Kidney (tissue), 14 donors: Measurements from ENCODE around the gene SLC12A1. TPM values are rescaled to one million over a fixed set of nuclear protein-coding genes. Genes with fewer than 3 reads are reported as not detected.

Source experiments
- DNase-seq, 5 donors: peaks; one replicate each; pipeline ENCODE4 v3.0.0-alpha.2; 2013 to 2020
- FAIRE-seq: peaks from 2 replicates; lab custom pipeline; 2012; peaks lifted over from hg19 to GRCh38; lab: Jason Lieb, UNC
- H3K27ac ChIP-seq, 2 donors: one replicate each; pipeline ENCODE4 v1.7.0; 2013; ENCODE audit warnings: low read depth in 2 of 2, low read length in 2 of 2, inconsistent platforms in 1 of 2
- H3K27me3 ChIP-seq: one replicate; pipeline ENCODE4 v1.7.1; 2013; ENCODE audit warnings: low read length, inconsistent platforms; ENCODE audit not compliant: control insufficient read depth, insufficient read depth
- H3K36me3 ChIP-seq, 3 donors: one replicate each; pipeline versions ENCODE4 v1.7.0 to v1.7.1; 2013; ENCODE audit warnings: low read length in 3 of 3, control low read depth in 1 of 3, inconsistent platforms in 1 of 3; ENCODE audit not compliant: insufficient read depth in 3 of 3, control insufficient read depth in 2 of 3
- H3K4me1 ChIP-seq, 3 donors: one replicate each; pipeline versions ENCODE4 v1.7.0 to v1.7.1; 2013; ENCODE audit warnings: low read length in 3 of 3, inconsistent platforms in 1 of 3, low read depth in 1 of 3; ENCODE audit not compliant: control insufficient read depth in 2 of 3, insufficient read depth in 2 of 3
- H3K4me3 ChIP-seq, 3 donors: one replicate each; pipeline versions ENCODE4 v1.7.0 to v1.8.1; 2013; ENCODE audit warnings: low read length in 3 of 3, control low read depth in 1 of 3, inconsistent platforms in 1 of 3
- H3K9ac ChIP-seq, 3 donors: one replicate each; pipeline versions ENCODE4 v1.7.0 to v1.7.1; 2013; ENCODE audit warnings: low read length in 3 of 3, control low read depth in 1 of 3, inconsistent platforms in 1 of 3
- H3K9me3 ChIP-seq, 3 donors: one replicate each; pipeline versions ENCODE4 v1.7.0 to v1.7.1; 2013; ENCODE audit warnings: low read length in 3 of 3, control low read depth in 1 of 3, inconsistent platforms in 1 of 3; ENCODE audit not compliant: control insufficient read depth in 2 of 3, insufficient read depth in 1 of 3
- CTCF ChIP-seq: IDR thresholded peaks from 3 replicates; pipeline ENCODE4 v1.5.1; 2012; ENCODE audit warnings: mild to moderate bottlenecking, moderate library complexity, borderline replicate concordance; ENCODE audit not compliant: insufficient read depth; ENCODE audit errors: extremely low read depth
- intact Hi-C: fragments of 100-400 bp; cut with DNase I; formaldehyde crosslinking; loops from one replicate; pipeline ENCODE4 v1.11.1; 2022
- polyA plus RNA-seq: library from polyadenylated mRNA; stranded (reverse); fragments of 350-450 nt; fragmentation: Illumina TruSeq; extraction: RNeasy Lipid Tissue Mini Kit (QIAGEN cat#74804); gene quantifications from one replicate; pipeline ENCODE4 v1.2.3, GENCODE V29; 2014; ENCODE audit warnings: low read depth, low replicate concordance; ENCODE audit not compliant: insufficient read depth
- total RNA-seq: library from RNA; stranded (reverse); fragmentation: NEBNext Ultra II Directional; extraction: Animal tissue kit (Norgen Biotek cat#: 25700); gene quantifications from one replicate; pipeline ENCODE4 v1.2.1, GENCODE V29; 2021
- donor health status: control.
- donor health status: control.
- donor health status: control.
- donor health status: control.
- donor health status: control.
- donor health status: DM: yes; HTN: yes; CAD: no.
- donor health status: Normal renal cell carcinoma (clear cell type).

The SLC12A1 gene
- total and polyA plus RNA-seq, 2 donors from 2014 or later = 201 to 370 TPM

GRCh38 chr15:48266024-48266689, 60.1 kb downstream of the SLC12A1 start:
- Histone ChIP-seq H3K4me1 (no peaks in the 10 kb centered on the region), H3K27me3 (no peaks in the 10 kb centered on the region), H3K4me3 (no peak overlapping the region), H3K27ac (no peak overlapping the region), H3K36me3 (no peaks in the 10 kb centered on the region), H3K9me3 (no peaks in the 10 kb centered on the region), H3K9ac (no peak overlapping the region)
- FAIRE-seq (no peak), DNase-seq (no peak)
- no peak for TF ChIP-seq CTCF
- intact Hi-C loops = no loop called here

GRCh38 chr15:48267766-48268165, 61.7 kb downstream of the SLC12A1 start:
- TF ChIP-seq CTCF = no peak
- FAIRE-seq (no peak), DNase-seq (no peak)
- no peak overlapping the region for H3K27ac ChIP-seq
- intact Hi-C loops = no loop called here
- no peak overlapping the region for H3K9ac ChIP-seq
- H3K36me3 ChIP-seq = no peaks in the 10 kb centered on the region
- no peaks in the 10 kb centered on the region for H3K27me3 ChIP-seq
- H3K4me3 ChIP-seq = no peak overlapping the region
- H3K4me1 ChIP-seq = no peaks in the 10 kb centered on the region
- H3K9me3 ChIP-seq = no peaks in the 10 kb centered on the region

GRCh38 chr15:48273049-48273448, 66.9 kb downstream of the SLC12A1 start:
- TF ChIP-seq CTCF = no peak
- DNase-seq (no peak), FAIRE-seq (no peak)
- Histone ChIP-seq H3K9me3 (no peaks in the 10 kb centered on the region), H3K4me3 (no peak overlapping the region), H3K36me3 (no peaks in the 10 kb centered on the region), H3K4me1 (no peaks in the 10 kb centered on the region), H3K9ac (no peak overlapping the region), H3K27ac (no peak overlapping the region), H3K27me3 (no peaks in the 10 kb centered on the region)
- intact Hi-C loops = no loop called here

DNA sequence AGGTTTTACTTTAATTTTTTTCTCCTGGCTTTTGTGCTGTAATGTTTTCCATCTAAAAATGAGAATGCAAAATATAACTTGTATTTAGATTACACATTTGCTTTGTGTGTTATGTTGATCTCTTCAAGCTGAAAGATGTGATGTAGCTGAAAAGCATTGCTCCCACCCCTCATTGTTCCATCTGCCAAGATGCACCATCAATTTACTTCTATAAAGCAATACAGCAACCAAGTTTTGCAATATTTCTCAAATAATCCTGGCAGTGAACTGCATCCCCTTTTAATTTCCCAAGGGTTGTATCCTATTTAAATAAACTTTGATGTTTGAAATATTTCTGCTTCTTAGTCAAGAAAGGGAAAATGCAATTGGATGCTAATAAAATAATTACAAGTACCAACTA, 72.6 kb downstream of the SLC12A1 start:
- Histone ChIP-seq H3K9me3 (no peaks in the 10 kb centered on the region), H3K36me3 (no peaks in the 10 kb centered on the region), H3K27me3 (no peaks in the 10 kb centered on the region), H3K4me1 (no peaks in the 10 kb centered on the region), H3K9ac (no peak overlapping the region), H3K27ac (no peak overlapping the region), H3K4me3 (no peak overlapping the region)
- DNase-seq = no peak
- intact Hi-C loops = no loop called here
- no peak for FAIRE-seq
- TF ChIP-seq CTCF = no peak
